HG03354 (cell line): ENCODE results near the gene HP.
"Not testable (repeated sequence)": the region's sequence is repeated elsewhere in the genome, so short reads cannot be mapped to it uniquely, and the experiment has no call there.

Source experiments
- ATAC-seq: cut with Tn5 transposase; IDR thresholded peaks from one replicate; pipeline ENCODE4 v1.9.1; 2021; ENCODE audit warnings: mild to moderate bottlenecking; ENCODE audit not compliant: unreplicated experiment, poor library complexity, severe bottlenecking

The HP gene

GRCh38 chr16:72054254-72054847, at the start of gene HP:
Gene HP, plus strand, starts transcription at chr16:72054505. Its CDS starts 148 bp downstream, at chr16:72054653.
- ATAC-seq: not testable (repeated sequence)

- not testable (repeated sequence) for ATAC-seq
Observed at GRCh38 chr16:72008065-72008423, 46.3 kb upstream of the HP start.

- peak; percentile 100 for ATAC-seq
Observed at GRCh38 chr16:72008424-72009216, 45.7 kb upstream of the HP start, which contains the start of gene DHODH. Gene DHODH, plus strand, starts transcription at chr16:72008744. Its CDS starts 21 bp downstream, at chr16:72008765.

DNA sequence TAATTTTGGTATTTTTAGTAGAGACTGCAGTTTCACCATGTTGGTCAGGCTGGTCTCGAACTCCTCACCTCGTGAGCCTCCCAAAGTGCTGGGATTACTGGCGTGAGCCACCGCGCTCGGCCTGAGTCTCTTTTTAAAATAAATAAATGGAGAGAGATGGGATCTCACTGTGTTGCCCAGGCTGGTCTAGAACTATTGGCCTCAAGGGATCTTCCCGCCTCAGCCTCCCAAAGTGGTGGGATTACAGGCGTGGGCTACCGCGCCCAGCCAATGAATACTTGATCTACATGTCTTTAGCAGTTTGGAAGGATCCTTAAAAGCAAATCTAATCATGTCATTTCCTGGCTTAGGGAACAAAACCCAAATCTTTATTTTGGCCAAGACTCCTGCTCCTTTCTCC, 44.5 kb upstream of the HP start:
- ATAC-seq: no peak

DNA sequence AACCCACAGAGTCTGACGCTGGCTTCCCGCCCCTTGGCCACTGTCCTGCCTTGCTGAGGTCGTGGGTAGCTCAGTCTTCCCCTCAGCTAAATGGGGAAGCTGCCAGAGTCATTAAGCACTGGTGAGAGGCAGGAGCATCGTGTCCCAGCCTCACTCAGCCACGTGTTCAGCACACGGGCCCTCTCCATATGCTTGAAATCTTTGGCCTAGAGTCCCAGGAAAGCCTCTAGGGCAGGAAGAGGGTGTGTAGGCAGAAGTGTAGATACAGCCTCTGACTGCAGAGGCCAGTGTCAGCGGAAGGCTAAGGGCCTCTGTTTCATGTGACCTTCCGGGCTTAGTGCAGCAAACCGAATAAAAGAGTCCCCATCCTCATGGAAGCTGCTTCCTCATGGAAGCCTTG, 41.7 kb upstream of the HP start:
- ATAC-seq: no peak

GRCh38 chr16:72013389-72013788, 40.9 kb upstream of the HP start:
- no peak for ATAC-seq

- no peak for ATAC-seq
Observed at GRCh38 chr16:72013888-72014581, 40.3 kb upstream of the HP start.

DNA sequence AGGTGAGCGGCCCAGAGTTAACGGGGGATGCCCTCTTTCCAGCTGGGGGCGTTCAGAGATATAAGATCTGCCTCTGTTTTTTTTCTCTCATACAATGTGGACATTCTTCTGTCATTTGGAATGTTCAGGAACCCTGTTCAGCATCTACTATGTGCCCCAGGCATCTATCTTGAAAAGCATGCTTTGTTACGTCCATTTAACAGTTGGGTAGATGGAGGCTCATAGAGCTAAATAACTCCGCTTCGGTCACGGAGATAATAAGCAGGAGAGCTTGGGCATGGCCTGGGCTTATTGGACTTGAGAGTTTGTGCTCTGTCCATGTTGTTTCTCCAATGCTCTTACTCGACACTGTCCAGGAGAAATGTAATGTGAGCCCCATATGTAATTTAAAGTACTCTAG, 39.6 kb upstream of the HP start:
- no peak for ATAC-seq

- no peak for ATAC-seq
Observed at GRCh38 chr16:72015124-72015523, 39.2 kb upstream of the HP start.

DNA sequence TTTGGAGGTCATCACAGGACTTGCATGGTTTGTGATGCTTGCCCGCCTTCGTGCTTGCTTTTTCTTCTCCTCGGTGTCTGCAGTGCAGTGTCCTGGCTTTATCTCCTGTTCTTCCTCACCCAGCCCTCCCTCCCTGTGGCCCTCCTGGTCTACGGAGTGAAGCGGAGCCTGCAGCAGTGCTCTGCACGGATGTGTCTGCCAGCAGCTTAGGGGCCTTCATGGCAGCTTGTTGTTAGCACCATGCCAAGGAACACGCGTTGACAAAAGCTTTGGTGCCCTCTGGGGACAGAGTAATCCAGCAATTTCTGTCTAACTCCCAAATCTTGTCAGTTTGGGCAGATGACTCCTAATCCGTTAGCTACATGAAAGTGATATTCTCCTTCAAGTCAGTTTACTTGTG, 35.8 kb upstream of the HP start:
- no peak for ATAC-seq

DNA sequence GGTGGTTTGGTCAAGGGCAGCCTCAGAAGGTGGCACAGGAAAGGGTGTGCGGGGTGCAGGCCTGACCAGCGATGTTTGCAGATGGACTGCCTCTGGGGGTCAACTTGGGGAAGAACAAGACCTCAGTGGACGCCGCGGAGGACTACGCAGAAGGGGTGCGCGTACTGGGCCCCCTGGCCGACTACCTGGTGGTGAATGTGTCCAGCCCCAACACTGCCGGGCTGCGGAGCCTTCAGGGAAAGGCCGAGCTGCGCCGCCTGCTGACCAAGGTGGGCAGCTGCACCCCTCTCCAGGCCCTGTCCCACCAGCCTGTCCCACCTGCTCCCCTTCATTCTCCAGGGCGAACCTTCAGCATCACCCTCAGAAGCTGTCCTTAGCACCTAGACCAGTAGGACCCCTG, 33.3 kb upstream of the HP start:
- no peak for ATAC-seq

DNA sequence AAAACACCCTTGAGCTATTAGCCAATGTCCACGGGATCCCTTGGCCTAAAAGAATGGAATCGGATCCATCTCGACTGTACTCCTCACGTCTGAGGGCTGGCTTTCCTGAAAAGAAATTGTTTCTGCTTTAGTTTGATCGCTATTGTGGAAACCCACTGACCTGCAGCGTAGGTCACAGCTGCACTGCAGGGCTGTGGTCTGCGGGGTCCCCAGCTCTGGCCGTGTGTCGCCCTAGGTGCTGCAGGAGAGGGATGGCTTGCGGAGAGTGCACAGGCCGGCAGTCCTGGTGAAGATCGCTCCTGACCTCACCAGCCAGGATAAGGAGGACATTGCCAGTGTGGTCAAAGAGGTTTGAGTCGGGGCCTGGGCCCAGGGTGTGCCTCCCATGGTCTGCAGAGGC, 32.2 kb upstream of the HP start:
- no peak for ATAC-seq

DNA sequence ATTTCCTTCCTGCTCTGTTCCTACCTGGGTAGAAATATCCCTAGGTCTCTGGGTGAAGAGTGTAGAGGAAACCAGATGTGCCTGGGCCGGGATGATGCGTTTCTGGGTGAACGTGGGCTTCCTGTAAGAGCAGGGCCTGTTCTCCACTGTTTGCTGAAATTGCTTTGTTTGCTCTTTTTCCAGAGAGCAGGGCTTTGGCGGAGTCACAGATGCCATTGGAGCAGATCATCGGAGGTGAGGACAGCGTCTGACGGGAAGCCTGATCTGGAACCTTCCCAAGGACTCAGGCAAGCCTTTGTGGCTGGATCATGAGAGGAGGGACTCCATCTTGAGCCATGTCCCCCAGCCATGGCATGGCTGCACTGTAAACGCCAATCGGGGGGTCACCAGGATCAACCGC, 30.3 kb upstream of the HP start:
- no peak for ATAC-seq

- ATAC-seq: no peak
Observed at GRCh38 chr16:72024862-72025382, 29.4 kb upstream of the HP start.

- no peak for ATAC-seq
Observed at GRCh38 chr16:72025404-72026114, 28.7 kb upstream of the HP start.

- no peak for ATAC-seq
Observed at GRCh38 chr16:72027669-72028378, 26.5 kb upstream of the HP start.

- ATAC-seq: no peak
Observed at GRCh38 chr16:72029567-72030271, 24.6 kb upstream of the HP start.

DNA sequence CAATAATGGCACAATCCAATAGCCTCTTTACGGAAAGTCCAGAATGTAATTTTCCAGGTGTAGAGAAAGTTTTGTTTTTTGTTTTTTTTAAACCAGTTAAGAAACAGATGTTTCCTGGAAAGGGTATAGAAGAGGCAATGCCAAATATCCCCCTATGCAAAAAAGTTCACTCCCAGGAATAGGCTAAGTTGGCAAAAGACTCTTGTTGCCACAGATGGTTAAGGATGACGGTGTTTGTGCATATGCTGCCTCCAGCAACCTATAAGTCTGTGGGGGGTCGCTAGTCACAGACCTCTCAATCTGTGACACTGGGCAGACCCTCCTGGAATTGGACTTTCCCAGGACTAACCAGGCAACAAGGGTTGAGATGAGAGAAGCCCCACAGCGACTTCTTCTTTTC, 20.9 kb upstream of the HP start:
- ATAC-seq: no peak

- no peak for ATAC-seq
Observed at GRCh38 chr16:72036098-72036497, 18.2 kb upstream of the HP start.
